Suprapubic skin (tissue), 4 donors: ENCODE results near the gene TNIK.

Experiments
- CTCF ChIP-seq, 2 donors: fragments of 200-600 bp in 1 of 2; fragments of 450-650 bp in 1 of 2; sonication (generic) in 1 of 2; IDR thresholded peaks; one replicate each; pipeline ENCODE4 v1.5.1; 2016 to 2019; ENCODE audit warnings: antibody characterized with exemption in 2 of 2, mild to moderate bottlenecking in 1 of 2, moderate library complexity in 1 of 2
- EP300 ChIP-seq: sonication (generic); formaldehyde crosslinking; IDR thresholded peaks from one replicate; pipeline ENCODE4 v1.6.1; 2017; ENCODE audit warnings: antibody characterized with exemption
- POLR2A ChIP-seq, 2 donors: fragments of 450-650 bp; IDR thresholded peaks; one replicate each; pipeline ENCODE4 v1.6.1; 2017; ENCODE audit warnings: antibody characterized with exemption in 2 of 2, mild to moderate bottlenecking in 2 of 2, moderate library complexity in 2 of 2
- POLR2AphosphoS5 ChIP-seq, 3 donors: sonication (generic); formaldehyde crosslinking; IDR thresholded peaks; one replicate each; pipeline ENCODE4 v1.6.1; 2017; ENCODE audit warnings: antibody characterized with exemption in 3 of 3

DNA sequence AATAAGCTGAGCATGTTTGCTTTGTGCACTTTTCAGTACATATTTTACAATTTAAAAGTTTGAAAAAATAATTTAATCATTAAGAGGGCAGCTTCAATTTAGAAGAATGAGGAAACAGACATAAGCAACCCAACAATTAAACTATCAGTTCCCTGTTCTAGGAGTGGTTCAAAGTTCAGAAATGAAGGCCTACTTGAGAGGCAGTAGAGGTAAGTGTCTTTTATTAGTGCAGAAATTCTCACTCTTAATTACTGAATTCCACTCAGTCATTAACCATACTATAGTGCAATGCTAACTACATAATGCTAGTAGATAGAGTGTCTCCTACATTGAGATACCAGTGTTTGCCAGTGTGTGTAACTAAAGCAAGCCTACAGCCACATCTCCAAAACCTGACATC is 73.1 kb downstream of the TNIK start:
- TF ChIP-seq CTCF (IDR thresholded peaks at IDR 0.05) (no peak), POLR2A (IDR thresholded peaks at IDR 0.05) (no peak), POLR2AphosphoS5 (IDR thresholded peaks at IDR 0.05) (no peak), EP300 (no peak)
